MCF 10A (cell line): Measurements from ENCODE around the gene RAI1. TPM values are rescaled to one million over a fixed set of nuclear protein-coding genes. Genes with fewer than 3 reads are reported as not detected.

ENCODE experiments used
- BruUV-seq: library from RNA; stranded (reverse); fragments of 400-500 nt; replicated peaks from 2 replicates; lab custom pipeline; 2021; lab: Mats Ljungman, UMichigan
- CTCF ChIA-PET: fragments of 300-600 bp; sonication (Branson Sonifier 250); formaldehyde crosslinking; extraction: SDS; loops from one replicate; lab custom pipeline; 2021; ENCODE audit warnings: antibody characterized with exemption, inconsistent platforms; lab: Yijun Ruan, JAX
- POLR2A ChIA-PET: fragments of 300-600, 350-650 bp; sonication (Branson Sonifier 250); formaldehyde crosslinking; extraction: SDS; loops from one replicate; lab custom pipeline; 2020; ENCODE audit warnings: antibody characterized with exemption, inconsistent platforms; lab: Yijun Ruan, JAX
- DNase-seq: peaks from one replicate; pipeline ENCODE4 v3.0.0-alpha.2; 2018; ENCODE audit not compliant: unreplicated experiment
- H3K27ac Mint-ChIP-seq: one replicate; pipeline ENCODE4 v1.8.0; 2022; ENCODE audit warnings: mild to moderate bottlenecking, low read depth, mixed read lengths; ENCODE audit not compliant: unreplicated experiment
- H3K27me3 Mint-ChIP-seq: one replicate; pipeline ENCODE4 v1.8.0; 2022; ENCODE audit warnings: mixed read lengths; ENCODE audit not compliant: insufficient read depth, unreplicated experiment
- H3K36me3 Mint-ChIP-seq: one replicate; pipeline ENCODE4 v1.8.0; 2022; ENCODE audit warnings: mild to moderate bottlenecking, moderate library complexity, mixed read lengths; ENCODE audit not compliant: insufficient read depth, unreplicated experiment
- H3K4me1 Mint-ChIP-seq: one replicate; pipeline ENCODE4 v1.8.0; 2022; ENCODE audit warnings: mixed read lengths; ENCODE audit not compliant: insufficient read depth, unreplicated experiment
- H3K4me3 Mint-ChIP-seq: one replicate; pipeline ENCODE4 v1.8.0; 2022; ENCODE audit warnings: mild to moderate bottlenecking, moderate library complexity, mixed read lengths; ENCODE audit not compliant: unreplicated experiment
- H3K9me3 Mint-ChIP-seq: one replicate; pipeline ENCODE4 v1.8.0; 2022; ENCODE audit warnings: mixed read lengths; ENCODE audit not compliant: unreplicated experiment
- intact Hi-C: fragments of 100-400 bp; cut with micrococcal nuclease; formaldehyde crosslinking; loops from 2 replicates; pipeline ENCODE4 v1.14.1; 2022
- total RNA-seq: library from RNA; stranded (reverse); gene quantifications from 2 replicates; pipeline ENCODE4 v1.2.3, GENCODE V29; 2022
- TF ChIP-seq, protein P1 (sequence below): fragments of 200-600 bp; IDR thresholded peaks from one replicate; pipeline ENCODE4 v1.8.0; 2022; ENCODE audit warnings: antibody characterized with exemption, mild to moderate bottlenecking; ENCODE audit not compliant: unreplicated experiment

The RAI1 gene
- total RNA-seq, 1 experiment from 2014 or later: 30.4 TPM

DNA sequence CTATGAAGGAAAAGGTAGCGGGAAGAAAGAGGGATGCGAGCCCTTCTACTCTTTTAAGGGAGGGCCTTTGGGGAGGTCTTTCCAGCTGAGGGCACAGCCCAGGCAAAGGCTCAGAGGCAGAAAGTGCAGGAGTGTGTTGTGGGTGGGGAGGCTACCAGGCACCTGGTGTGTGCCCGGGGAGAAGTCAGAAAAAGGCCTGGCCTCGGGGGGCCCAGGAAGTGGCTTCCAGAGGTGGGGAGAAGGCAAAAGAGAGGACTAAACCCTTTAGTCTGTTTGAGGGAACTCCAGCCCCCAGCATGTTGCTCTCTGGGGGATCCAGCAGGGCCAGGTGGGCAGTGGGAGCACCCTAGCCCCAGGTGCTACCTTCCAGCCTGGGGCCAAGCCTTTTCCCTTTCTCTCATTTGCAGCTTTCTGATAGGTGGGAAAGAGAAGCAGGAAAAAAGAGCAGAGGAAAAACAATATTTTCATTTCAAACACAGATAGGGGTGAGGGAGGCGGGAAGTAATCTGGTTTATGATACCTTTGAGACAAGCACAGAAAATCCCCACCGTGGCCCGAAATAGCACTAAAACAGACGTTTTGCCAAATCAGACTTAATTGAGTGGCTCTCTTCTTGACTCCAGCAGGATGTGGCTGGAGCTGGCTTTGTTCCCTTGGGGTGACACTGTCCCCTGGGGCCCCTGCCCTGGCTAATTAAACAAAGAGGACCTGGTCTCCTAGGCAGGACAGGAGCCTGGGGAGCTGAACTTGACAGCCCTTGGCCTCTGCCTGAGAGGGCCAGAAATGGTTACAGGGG is 10.4 kb downstream of the RAI1 start:
- no peak for DNase-seq
- POLR2A ChIA-PET: interaction anchor here (0.6 to 4.7 kb wide), 7 partner anchors 8 to 123 kb away, joined by 3 to 75 read pairs (median 4); no protein-coding TSS in a partner anchor
- Mint-ChIP-seq H3K36me3 (peaks cover 10% of the 10 kb centered on the region), H3K27me3 (no peaks in the 10 kb centered on the region), H3K4me3 (no peak overlapping the region), H3K27ac (peak overlapping the region; percentile 97), H3K9me3 (no peaks in the 10 kb centered on the region), H3K4me1 (peaks cover 48% of the 10 kb centered on the region)
- no TSS peak for BruUV-seq
- TF ChIP-seq, protein P1, sequence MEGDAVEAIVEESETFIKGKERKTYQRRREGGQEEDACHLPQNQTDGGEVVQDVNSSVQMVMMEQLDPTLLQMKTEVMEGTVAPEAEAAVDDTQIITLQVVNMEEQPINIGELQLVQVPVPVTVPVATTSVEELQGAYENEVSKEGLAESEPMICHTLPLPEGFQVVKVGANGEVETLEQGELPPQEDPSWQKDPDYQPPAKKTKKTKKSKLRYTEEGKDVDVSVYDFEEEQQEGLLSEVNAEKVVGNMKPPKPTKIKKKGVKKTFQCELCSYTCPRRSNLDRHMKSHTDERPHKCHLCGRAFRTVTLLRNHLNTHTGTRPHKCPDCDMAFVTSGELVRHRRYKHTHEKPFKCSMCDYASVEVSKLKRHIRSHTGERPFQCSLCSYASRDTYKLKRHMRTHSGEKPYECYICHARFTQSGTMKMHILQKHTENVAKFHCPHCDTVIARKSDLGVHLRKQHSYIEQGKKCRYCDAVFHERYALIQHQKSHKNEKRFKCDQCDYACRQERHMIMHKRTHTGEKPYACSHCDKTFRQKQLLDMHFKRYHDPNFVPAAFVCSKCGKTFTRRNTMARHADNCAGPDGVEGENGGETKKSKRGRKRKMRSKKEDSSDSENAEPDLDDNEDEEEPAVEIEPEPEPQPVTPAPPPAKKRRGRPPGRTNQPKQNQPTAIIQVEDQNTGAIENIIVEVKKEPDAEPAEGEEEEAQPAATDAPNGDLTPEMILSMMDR: no peak
- CTCF ChIA-PET: interaction anchor here (0.5 to 3.6 kb wide), 5 partner anchors 8 to 451 kb away, joined by 3 to 10 read pairs (median 3); partner anchors contain the start of gene RAI1
- intact Hi-C loops: loop anchor here (5.0 kb wide), 1 partner anchor 51 kb away; no protein-coding TSS in a partner anchor

DNA sequence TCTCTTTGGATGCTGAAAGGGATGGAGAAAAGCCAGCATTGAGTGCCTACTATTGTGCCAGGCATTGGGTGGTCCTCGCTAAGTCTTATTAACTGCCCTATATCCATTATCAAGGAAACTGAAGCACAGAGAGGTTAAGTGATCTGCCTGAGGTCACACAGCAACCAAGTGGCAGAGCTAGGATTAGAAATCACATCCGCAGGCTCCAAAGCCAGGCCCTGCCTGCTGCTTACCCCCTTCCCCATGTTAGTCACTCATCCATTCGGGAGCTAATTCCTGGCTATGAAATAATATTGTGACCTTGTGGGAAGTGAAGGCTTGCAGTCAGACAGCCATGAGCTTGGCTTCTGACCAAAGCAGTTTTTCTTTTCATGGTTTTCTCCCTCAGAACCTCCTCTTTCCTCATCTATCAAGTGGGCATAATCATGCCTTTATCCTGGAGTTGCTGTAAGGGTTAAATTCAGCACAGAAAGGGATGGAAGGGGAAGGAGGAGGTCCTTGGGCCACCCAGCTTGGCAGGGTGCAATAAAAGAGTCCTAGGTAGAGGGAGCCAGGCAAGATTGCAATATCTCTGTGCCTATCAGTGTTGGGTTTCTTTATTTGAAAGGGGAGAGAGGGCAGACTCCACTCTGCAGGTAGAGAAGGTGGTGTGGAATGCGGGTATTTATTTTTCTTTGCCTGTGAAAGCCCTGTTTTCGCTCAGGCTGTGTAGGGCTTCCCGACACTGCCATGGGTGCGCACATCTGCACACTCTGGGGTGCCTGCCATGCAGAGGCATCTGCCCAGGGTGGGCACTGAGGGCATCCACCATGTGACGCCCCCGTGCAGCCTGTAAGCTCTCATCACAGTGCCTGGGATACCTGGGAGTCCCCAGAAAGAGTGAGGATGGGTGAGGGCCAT is 11.3 kb downstream of the RAI1 start:
- Mint-ChIP-seq H3K36me3 (peaks cover 10% of the 10 kb centered on the region), H3K4me3 (no peak overlapping the region), H3K9me3 (no peaks in the 10 kb centered on the region), H3K27ac (peak overlapping the region; percentile 97), H3K4me1 (peaks cover 48% of the 10 kb centered on the region), H3K27me3 (no peaks in the 10 kb centered on the region)
- intact Hi-C loops: loop anchor here (5.0 kb wide), 1 partner anchor 50 kb away; no protein-coding TSS in a partner anchor
- no TSS peak for BruUV-seq
- no peak for DNase-seq
- ChIA-PET CTCF (interaction anchor here (0.7 to 3.6 kb wide), 8 partner anchors 9 to 82 kb away, joined by 3 to 10 read pairs (median 4); partner anchors contain the start of gene RAI1), POLR2A (interaction anchor here (0.7 to 4.7 kb wide), 9 partner anchors 9 to 167 kb away, joined by 3 to 75 read pairs (median 4); no protein-coding TSS in a partner anchor)
- TF ChIP-seq, protein P1: no peak

DNA sequence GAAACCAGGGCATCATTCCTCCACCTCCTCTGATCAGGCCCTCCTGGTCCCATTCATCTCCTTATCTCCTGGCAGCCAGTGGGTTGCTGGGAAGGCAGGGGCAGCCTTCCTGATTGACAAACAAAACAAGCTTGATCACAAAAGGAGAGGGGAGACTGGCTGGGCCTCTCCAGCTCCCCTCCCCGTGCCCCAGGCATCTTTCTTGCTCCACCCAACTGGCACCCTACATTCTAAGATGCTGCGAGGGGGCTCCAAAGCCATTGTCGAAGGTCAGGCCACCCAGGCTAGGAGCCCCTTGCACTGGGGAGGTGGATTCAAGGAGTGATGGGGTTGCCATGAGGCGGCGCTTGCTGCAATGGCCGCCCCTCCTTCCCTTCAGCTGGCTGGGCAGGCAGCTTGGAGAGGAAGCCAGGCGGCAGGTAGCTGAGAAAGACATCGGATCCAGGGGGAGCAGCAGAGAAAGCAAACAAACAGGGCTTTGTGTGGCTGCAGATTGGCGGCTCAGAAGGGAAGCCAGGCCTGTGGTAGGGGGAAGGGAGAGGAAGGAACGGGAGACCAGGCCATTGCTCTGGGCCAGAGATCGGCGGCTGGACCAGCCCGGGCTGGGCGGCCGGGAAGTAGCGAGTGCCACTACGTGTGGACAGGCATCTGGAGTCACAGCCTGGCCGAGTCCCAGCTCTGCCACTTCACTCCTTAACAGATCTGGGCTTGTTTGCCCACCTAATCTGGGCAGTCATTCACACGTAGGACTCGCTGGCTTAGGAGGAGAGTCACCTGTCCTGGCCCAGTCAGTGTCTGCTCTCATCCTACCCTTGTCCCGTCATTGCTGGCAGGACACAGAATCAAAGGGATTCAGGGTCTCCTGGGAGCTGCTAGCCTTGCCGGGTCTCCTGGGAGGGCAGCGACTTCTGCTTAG is 12.3 kb downstream of the RAI1 start:
- H3K36me3 Mint-ChIP-seq: peaks cover 11% of the 10 kb centered on the region
- peak overlapping the region; percentile 82 for H3K4me3 Mint-ChIP-seq
- TF ChIP-seq, protein P1: no peak
- H3K9me3 Mint-ChIP-seq: no peaks in the 10 kb centered on the region
- TSS peak; percentile 81 for BruUV-seq
- intact Hi-C loops: loop anchor here (5.0 kb wide), 1 partner anchor 49 kb away; no protein-coding TSS in a partner anchor
- ChIA-PET CTCF (interaction anchor here (0.8 to 1.8 kb wide), 5 partner anchors 13 to 81 kb away, joined by 3 to 6 read pairs (median 4); no protein-coding TSS in a partner anchor), POLR2A (interaction anchor here (0.6 to 4.7 kb wide), 14 partner anchors 9 to 166 kb away, joined by 3 to 75 read pairs (median 4); no protein-coding TSS in a partner anchor)
- H3K27ac Mint-ChIP-seq: peak overlapping the region; percentile 97
- DNase-seq: peak; percentile 53
- peaks cover 51% of the 10 kb centered on the region for H3K4me1 Mint-ChIP-seq
- no peaks in the 10 kb centered on the region for H3K27me3 Mint-ChIP-seq
